Jurkat, Clone E6-1 (cell line): ENCODE measurements around the gene E2F4. TPM values are rescaled to one million over a fixed set of nuclear protein-coding genes. Genes with fewer than 3 reads are reported as not detected.

Experiments
- DNase-seq: peaks from one replicate; pipeline ENCODE4 v3.0.0-alpha.2; 2011; ENCODE audit warnings: low read depth, low spot score
- H3K4me3 ChIP-seq: 2 replicates; pipeline ENCODE4 v1.5.1; 2011; ENCODE audit warnings: mild to moderate bottlenecking, low read length, control low read depth, moderate library complexity
- polyA plus RNA-seq: library from polyadenylated mRNA; unstranded; fragments of >200 nt; gene quantifications from one replicate; pipeline ENCODE4 v1.2.1, GENCODE V29; 2012; ENCODE audit warnings: missing spikeins; ENCODE audit not compliant: insufficient read length, insufficient read depth

The E2F4 gene, protein sequence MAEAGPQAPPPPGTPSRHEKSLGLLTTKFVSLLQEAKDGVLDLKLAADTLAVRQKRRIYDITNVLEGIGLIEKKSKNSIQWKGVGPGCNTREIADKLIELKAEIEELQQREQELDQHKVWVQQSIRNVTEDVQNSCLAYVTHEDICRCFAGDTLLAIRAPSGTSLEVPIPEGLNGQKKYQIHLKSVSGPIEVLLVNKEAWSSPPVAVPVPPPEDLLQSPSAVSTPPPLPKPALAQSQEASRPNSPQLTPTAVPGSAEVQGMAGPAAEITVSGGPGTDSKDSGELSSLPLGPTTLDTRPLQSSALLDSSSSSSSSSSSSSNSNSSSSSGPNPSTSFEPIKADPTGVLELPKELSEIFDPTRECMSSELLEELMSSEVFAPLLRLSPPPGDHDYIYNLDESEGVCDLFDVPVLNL
- polyA plus RNA-seq = 101 TPM

DNA sequence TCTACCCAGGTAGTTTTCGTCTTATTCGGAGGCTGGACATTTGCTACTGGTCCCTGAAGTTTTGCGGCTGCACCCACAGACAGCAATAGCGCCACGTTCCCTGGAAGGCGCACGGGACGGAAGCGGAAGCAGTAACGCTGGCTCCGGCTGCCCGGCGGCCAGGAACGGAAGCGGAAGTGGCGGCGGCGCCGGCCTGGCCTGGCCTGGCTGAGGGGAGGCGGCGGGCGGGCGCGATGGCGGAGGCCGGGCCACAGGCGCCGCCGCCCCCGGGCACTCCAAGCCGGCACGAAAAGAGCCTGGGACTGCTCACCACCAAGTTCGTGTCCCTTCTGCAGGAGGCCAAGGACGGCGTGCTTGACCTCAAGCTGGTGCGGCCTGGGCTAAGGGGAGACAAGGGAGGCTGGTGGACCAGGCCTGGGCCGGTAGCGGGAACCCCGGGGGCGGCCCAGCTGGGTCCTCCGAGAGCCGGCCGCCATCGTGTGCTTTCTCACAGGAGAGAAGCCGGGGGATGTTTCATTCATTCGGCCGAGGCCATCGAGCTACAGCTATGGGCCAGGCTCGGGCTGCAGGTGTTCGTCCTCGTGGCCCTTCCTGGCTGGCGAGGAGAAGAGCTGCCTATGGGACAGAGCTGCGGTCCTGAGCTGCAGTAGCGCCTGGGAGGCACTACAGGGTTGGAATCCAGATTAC is at the start of gene E2F4:
Gene E2F4, plus strand, starts transcription at position 161 of the 687 bp plus-strand sequence. Its CDS starts 73 bp downstream, at position 234.
- DNase-seq = peak; percentile 88
- H3K4me3 ChIP-seq = peak within 1 kb of the TSS; percentile 100

DNA sequence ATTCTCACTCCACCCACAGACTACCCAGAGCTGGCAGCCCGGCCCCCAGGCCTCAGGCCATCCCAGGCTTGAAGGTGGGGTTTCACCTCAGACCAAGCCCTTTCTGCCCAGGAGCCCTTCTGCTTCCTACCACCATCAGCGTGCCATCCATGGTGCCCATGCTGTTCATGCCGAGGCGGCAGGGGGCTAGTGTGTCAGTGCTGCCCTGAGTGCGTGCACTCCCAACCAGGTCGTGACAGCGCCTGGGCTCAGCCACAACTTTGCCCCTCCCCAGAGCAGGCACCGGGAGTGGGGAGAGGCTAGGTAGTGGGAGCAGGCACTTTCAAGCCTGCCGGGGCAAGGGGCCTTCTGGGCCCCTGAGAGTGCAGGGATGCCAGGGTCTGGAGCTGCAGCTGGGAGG is 49.6 kb upstream of the E2F4 start:
- no peak for DNase-seq
- no peak overlapping the region for H3K4me3 ChIP-seq

DNA sequence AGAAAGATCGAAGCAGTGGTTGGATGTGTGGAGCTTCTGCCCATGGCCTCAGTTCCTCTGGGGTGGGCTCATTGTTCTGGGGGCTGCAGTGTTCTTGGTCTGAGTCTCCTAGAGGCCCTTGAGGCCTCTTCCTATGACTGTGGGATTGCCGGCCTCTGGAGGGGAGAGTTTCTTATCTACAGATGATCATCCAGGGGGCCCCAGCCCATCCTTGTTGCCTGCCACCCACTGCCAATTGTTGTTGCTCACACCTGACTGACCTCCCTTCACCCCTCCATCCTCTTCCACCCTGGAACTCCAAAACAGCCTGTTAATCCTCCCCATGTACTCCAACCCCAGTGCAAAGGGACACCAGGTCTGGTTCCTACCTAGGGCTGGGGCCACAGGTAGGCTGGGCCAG is 47.0 kb upstream of the E2F4 start:
- no peak for DNase-seq
- H3K4me3 ChIP-seq = no peak overlapping the region

DNA sequence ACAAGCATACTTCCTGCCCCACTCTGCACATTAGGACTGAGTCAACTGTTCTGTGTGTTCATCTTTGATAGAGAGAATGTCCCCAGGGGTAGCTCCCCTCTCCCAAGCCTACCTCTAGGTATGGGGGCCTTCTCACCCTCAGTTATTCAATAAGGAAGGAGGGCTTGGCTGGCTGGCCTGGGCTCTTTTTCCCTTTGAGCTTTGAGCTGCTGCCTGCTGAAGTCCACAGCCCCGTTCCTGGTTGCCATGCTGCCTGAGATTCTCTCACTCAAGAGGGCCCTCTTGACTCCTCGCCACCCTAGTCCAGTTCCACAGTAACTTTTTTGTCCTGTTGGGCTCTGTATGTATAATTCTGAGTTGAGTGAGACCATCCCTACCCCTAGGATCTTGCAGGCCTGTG is 46.2 kb upstream of the E2F4 start:
- no peak overlapping the region for H3K4me3 ChIP-seq
- DNase-seq = no peak

DNA sequence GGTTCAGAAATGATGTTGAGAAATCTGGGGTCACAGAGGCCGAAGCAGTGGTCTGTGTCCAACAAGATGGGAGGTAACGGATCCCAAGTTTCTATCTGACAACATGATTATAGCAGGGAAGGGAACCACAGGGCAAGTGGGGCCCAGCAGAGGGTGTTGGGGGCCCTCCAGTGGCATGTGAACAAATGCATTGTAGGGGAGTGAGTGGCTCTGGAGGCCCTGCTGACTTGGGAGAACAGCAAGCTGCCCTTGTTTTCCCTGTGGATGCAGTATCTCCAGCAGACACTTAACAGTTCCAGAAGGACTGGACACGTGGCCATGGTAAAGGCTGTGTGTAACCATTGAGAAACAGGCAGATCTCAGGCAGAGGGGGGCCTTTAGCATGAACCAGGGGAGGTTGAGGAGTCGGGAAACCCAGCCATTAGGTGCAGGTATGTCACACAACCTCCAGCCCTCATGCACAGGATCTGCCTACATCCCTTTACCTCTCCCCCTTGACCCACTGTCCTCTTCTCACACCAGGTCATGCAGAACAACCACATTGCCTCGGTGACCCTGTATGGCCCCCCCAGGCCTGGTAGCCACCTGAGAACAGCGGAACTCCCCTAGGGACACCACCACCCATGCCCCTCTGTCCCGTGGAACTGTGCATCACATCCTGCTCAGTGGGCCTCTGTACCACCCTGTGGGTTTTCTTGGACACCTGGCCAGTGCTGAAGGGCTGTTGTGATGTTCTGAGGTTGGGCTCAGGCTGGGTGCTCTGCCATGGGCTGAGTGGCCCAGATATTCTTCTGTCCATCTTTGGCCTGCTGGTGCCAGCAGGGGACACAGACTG is 45.2 kb upstream of the E2F4 start:
- no peak for DNase-seq
- H3K4me3 ChIP-seq = no peak overlapping the region

DNA sequence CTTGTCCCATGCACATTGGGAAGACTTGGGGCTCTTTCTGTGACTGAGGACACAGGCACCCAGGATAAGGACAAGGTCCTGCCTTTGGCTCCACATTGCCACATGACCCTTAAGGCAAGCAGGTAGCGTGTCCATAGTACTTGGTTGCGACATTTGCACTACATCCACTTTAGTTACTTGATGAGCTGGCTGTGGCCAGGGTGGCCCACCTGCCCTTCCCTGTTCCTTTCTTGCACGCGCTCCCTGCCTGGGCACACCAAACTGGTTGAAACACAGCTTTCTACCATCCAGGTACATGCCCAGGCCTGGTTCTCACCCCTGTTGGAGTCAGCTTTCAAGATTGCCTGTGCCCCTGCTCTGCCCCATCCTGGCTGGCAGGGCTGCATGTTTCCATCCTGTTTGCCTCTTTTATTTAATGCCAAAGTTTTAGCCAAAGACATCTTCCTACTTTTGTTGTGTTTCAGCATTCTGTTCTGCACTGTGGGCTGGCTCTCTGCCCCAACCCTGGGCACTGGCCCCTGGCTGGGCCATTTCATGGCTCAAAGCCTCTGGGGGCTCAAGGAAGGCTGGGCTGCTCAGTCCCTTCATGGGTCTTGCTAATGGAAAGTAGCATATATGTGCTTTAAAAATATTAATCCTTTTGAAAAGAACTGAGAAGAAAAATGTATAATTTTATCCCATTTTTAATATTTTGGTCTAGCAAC is 44.4 kb upstream of the E2F4 start:
- DNase-seq = no peak
- no peak overlapping the region for H3K4me3 ChIP-seq

DNA sequence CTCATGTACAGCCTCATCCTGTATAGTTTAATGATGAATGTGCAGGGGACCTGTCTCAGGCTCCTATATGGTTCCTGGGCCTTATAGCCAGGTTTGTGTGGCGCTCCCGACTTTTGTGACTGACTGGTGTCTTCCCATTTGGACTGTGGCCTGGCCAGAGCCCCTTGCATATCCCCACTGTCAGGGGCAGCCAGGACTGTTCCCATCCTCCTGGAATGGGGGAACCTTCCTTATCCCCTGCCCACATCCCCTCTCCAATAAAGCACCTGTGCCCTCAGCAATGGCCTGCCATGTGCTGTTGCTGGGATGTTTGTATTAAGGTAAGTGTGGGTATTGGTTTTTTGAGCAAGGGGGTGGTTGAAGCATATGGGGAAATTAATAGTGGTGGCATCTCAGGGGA is 43.7 kb upstream of the E2F4 start:
- H3K4me3 ChIP-seq = no peak overlapping the region
- DNase-seq = no peak

DNA sequence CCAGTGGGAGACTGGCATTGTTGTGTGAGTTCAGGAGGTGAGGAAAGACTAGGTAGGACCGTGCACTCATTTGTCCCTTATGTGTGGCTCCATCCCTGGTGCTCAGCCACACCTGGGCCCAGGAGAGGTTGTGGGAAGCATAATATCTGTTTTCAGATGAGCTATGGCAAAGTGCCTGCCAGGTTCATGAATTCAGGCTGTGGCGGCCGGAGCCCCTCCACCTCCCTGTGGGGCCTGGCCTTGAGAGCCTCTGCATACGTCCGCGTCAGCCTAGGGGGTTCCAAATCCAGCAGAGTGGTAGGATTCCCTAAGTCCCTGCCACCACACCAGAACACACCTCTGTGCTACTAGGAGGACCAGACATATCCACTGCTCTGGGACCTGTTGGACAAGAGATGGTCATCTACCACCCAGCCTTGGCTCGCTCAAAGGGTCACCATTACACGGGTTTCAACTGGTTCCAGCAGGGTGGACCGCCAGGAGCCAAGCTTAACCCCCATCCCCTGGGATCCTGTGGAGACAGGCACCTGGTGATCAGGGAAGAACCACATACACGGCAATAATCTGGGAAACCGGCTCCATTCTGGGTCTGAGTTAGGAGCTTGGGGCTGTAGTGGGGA is 43.2 kb upstream of the E2F4 start:
- DNase-seq = no peak
- no peak overlapping the region for H3K4me3 ChIP-seq

DNA sequence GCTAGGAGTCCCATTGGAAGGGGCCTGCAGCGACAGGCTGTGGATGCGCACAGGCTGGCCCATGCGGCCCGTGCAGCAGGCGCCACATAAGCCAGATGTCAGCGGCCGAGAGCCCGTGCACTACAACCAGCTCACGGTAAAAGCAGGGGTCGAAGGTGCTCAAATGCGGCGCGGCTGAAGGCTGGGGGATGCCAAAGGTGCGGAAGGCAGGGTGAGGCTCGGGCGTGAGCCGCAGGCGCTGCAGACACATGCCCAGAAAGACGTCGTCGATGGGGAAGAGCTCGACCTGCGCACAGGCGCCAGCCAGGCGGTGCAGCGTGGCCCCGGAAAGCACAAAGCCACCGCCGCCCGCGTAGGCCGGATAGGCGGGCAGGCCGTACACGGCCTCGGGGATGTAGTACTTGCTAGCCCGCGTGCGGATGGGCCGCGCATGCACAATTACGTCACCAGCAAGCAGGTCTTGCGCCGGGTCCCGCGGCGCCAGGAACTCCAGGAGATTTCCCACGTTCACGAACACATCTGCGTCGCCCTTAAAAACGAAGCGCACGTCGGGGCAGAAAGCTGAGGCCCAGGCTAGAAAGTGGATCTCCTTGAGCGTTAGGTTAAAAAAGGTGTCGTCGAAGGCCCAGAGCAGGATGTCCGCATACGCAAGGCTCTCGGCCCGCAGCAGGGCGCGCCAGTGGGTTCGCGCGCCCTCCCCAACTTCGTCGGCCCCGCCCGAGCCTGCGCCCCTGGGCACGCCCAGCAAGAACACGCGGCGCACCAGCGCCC is 42.5 kb upstream of the E2F4 start:
- DNase-seq = no peak
- no peak overlapping the region for H3K4me3 ChIP-seq

DNA sequence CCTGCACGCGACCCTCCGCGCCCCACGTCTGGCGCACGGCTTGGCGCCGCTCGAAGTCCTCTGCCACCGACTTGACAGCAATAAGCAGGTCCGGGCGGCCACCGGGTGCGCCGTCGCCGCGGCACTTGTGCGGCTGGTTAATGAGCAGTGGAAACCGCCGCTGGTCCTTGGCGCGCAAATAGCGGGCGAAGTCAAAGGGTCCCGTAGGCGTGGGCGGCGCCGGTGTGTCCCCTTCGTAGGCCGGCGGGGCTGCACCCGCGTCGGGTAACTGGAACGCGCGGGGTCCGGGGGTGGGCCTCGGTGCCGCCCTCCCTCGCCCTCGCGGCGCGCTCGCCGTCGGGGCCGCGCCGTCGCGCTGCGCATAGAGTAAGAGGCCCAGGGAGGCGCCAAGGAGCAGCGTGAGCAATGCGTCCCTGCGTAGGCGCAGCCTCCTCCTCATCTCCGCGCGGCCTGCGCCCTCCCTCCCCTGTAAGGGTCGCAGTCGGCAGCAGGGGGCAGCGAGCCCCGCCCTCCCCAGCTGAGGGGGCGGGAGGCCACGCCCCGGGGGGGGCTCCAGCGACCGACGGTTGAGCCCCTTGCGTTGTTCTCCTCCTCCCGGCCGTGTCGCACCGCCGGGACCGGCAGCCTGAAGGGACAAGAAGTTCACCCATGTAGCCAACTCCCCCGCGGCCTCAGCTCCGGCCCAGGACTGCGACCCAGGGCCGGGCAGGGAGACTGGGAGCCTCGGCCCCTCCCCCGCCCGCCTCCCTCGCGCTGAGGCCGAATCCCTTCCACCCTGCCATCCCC is 41.7 kb upstream of the E2F4 start:
- no peak overlapping the region for H3K4me3 ChIP-seq
- no peak for DNase-seq

DNA sequence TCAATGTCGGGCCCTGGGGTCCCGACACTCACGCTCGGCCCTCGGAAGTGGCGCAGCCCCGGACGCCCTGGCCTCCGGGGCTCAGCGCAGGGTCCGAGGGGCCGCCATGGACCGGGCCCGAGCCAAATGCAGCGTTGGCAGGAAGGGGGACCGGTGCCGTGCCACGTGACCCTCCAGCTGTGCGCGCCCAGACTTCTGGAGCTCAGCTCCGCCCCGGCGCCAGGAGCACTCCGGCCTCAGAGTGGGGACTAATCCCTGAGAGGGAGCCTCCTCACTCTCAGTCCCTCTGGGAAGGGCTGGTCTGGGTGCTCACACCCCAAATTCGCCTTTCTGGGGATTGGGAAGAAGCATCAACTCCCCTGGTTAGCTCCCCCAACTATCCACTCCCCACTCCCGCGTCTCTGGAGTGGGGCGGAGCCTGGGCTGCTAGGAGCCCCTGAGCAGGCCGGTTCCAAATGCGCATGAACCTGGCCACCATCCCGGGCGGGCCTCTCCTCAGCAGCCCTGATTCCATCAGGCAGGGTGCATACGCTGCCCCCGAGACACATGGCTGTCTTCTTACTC is 41.0 kb upstream of the E2F4 start, which contains the start of gene B3GNT9:
Gene B3GNT9, minus strand, starts transcription at position 166 of the 564 bp plus-strand sequence. CDS start 513 bp downstream, outside the sequence.
- DNase-seq = no peak
- no peak within 1 kb of the TSS for H3K4me3 ChIP-seq

DNA sequence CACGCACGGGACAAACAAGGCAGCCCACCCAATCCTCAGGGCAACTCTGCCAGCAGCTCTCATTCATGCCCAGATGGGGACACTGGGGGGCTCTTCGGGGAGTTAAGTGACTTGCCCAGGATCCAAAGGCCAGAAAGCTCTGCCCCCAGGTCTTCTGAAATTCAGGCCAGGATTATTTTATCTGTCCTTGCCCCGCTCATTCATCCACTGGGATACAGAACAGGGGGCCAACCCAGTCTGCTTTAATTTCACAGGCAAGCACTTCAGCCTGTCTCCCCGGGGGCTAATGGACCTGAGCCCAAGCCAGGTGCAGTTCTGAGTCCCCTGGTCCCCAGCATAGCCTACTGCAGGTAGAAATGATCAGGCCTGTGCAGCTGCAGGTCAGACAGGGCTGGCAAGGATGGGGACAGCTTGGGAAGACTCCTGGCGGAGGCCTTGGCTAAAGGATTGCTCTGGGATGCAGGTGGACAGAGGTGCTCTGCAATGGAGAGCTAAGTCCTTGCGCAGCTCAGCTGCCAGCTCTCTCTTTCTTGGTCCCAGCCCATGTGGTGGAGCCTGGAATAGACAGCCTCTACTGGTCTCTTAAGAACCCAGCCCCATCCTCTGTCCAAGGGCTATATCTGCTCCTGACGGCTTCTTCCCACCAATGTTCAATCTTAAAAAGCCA is 40.4 kb upstream of the E2F4 start:
- H3K4me3 ChIP-seq = no peak overlapping the region
- DNase-seq = no peak

DNA sequence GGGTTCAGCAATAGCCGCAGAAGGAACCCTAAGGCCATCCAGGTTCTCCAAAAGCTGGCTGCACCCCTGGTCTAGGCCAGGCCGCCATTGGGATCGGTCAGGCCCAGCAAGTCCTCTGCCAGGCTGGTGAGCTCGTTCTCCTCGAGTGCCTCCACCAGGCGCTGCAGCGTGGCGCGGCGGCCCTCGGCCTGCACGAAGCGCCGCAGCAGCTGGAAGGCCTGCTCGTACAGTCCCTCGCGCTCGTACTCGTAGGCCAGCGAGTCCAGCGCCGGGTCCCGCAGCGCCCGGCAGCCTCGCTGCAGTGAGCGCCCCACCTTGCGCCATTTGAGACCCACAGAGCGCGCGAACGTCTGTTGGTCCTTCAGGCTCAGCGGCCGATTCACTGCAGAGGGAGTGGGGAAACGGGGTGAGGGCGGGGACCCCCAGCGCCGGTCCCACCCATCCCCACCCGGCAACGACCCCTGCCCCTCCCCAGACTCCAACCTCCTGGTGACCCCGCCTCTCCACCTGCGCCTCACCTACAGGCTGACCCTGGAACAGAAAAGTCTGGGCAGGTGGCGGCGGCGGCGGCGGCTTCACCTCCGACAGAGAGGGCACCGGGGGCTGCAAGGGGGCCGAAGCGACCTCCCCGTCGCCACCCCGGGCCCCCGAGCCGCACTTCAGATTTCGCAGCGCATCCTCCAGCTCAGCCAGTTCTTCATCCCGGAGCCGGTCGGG is 37.2 kb upstream of the E2F4 start:
- no peak overlapping the region for H3K4me3 ChIP-seq
- DNase-seq = no peak

DNA sequence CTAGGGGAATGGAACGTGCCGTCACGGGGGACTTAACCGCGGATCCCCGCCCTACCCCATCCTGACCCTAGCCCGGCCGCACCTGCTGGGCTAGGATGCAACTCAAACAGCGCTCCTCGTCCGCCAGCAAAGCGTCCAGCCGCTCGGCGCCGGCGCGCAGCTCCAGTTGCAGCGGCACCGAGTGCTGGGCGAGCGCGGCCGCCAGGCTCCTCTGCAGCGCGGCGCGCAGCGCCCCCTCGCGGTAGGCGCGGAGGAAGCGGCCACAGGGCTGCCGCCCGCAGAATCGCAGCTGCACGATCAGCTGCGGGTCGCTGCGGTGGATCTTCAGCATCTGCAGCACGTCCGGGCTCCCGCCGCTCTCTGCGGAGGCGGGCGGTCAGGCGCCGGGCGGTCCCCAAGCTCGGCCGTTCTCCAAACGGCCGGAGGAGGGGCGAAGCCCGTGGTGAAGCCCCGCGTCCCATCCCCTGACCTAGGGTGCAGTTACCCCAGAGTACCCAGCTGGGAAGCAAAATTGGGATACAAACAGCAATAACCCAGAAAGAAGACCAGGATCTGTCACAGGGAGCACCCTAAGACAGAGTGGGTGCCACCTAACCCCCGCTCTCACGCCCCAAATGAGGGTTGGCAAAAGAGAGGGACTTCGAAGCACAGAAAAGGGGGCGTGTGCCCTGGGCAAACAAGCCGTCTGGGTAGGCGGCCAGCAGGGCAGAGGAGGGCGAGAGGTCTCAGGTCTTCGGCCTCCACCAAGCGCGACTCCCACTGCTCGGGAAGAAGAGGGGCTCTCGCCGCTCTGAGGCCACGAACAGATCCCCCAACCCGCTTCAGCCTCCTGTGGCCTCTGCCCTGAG is 36.4 kb upstream of the E2F4 start:
- H3K4me3 ChIP-seq = no peak overlapping the region
- peak; percentile 46 for DNase-seq
